Neural crest cell (in vitro differentiated cells): Measurements from ENCODE around the gene GBGT1. TPM values are rescaled to one million over a fixed set of nuclear protein-coding genes. Genes with fewer than 3 reads are reported as not detected.

Experiments used
- DNase-seq: peaks from one replicate; pipeline ENCODE4 v3.0.0; 2021; ENCODE audit warnings: low read depth, mixed read lengths, low spot score
- H3K27ac Mint-ChIP-seq: one replicate; pipeline ENCODE4 v1.8.0; 2021; ENCODE audit warnings: mild to moderate bottlenecking, mixed read lengths; ENCODE audit not compliant: unreplicated experiment
- H3K27me3 Mint-ChIP-seq: 2 replicates; pipeline ENCODE4 v1.8.0; 2021; ENCODE audit warnings: low read depth, mild to moderate bottlenecking, mixed read lengths
- H3K36me3 Mint-ChIP-seq: 2 replicates; pipeline ENCODE4 v1.8.0; 2021; ENCODE audit warnings: low read depth, mild to moderate bottlenecking, mixed read lengths
- H3K4me1 Mint-ChIP-seq: 2 replicates; pipeline ENCODE4 v1.8.0; 2021; ENCODE audit warnings: mixed read lengths
- H3K4me3 Mint-ChIP-seq: one replicate; pipeline ENCODE4 v1.8.0; 2021; ENCODE audit warnings: mild to moderate bottlenecking, mixed read lengths
- H3K9me3 Mint-ChIP-seq: 2 replicates; pipeline ENCODE4 v1.8.0; 2021; ENCODE audit warnings: mixed read lengths
- total RNA-seq: library from RNA; stranded (reverse); gene quantifications from 2 replicates; pipeline ENCODE4 v1.2.1, GENCODE V29; 2021
- TF ChIP-seq, protein P1 (sequence below): fragments of 200-600 bp; sonication (generic); conservative IDR thresholded peaks from 2 replicates; pipeline ENCODE4 v1.5.0; 2021; ENCODE audit warnings: antibody characterized with exemption, mild to moderate bottlenecking

GBGT1 gene
- total RNA-seq, 1 donor from 2014 or later, result 13.8 TPM

DNA sequence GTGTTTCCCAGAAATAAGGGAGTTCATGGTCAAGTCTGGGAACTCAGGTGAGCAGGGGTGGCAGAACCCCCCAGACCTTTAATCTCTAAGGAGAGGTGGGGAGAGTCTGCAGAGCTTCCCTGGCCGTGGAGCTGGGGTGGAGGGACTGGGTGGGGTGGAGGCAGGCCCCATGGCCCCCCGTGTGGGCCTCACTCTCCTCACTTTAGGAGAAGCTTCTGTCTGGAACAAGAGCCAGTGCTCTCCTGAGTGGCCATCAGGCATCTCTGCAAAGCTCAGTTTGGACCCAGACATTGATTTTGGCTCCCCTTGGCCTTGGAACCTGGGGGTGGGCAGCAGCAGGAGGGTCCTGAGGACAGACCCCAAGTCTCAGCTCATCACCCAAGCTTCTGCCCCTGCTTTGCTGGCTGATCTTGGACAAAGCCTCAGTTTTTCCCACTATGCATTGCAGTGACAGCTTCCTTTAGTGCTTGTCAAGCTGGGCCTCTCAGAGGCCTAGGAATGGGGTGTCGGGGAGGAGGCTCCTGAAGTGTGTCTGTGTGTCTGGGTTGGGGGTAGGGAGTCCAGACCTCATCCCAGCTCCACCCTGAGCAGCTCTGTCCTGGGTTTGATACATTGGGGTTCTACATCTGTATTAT is 3.5 kb upstream of the GBGT1 start:
- H3K27ac Mint-ChIP-seq, result no peak overlapping the region
- peaks cover 2% of the 10 kb centered on the region for H3K27me3 Mint-ChIP-seq
- no peaks in the 10 kb centered on the region for H3K9me3 Mint-ChIP-seq
- TF ChIP-seq, protein P1, sequence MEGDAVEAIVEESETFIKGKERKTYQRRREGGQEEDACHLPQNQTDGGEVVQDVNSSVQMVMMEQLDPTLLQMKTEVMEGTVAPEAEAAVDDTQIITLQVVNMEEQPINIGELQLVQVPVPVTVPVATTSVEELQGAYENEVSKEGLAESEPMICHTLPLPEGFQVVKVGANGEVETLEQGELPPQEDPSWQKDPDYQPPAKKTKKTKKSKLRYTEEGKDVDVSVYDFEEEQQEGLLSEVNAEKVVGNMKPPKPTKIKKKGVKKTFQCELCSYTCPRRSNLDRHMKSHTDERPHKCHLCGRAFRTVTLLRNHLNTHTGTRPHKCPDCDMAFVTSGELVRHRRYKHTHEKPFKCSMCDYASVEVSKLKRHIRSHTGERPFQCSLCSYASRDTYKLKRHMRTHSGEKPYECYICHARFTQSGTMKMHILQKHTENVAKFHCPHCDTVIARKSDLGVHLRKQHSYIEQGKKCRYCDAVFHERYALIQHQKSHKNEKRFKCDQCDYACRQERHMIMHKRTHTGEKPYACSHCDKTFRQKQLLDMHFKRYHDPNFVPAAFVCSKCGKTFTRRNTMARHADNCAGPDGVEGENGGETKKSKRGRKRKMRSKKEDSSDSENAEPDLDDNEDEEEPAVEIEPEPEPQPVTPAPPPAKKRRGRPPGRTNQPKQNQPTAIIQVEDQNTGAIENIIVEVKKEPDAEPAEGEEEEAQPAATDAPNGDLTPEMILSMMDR, result no peak
- no peaks in the 10 kb centered on the region for H3K36me3 Mint-ChIP-seq
- no peak overlapping the region for H3K4me3 Mint-ChIP-seq
- no peak for DNase-seq
- peaks cover 5% of the 10 kb centered on the region for H3K4me1 Mint-ChIP-seq

DNA sequence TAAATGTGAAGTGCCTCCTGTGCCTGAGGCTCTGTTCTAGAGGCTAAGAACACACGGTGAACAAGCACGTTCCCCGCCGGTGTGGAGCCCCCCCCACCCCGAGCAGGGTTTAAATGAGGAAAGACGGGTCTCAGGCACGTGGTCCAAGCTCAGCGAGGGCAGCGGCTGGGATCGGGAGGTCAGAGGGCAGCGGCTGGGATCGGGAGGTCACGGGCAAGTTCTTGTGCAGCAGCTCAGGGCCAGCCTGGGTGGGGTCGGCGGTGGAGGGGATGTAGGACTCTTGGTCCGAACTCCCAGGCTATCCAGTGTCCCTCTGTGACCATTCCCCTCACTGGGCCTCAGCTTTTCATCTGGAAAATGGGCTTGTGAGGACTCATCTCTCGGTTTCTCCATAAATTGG is 2.7 kb upstream of the GBGT1 start:
- Mint-ChIP-seq H3K27ac (no peak overlapping the region), H3K9me3 (no peaks in the 10 kb centered on the region), H3K36me3 (no peaks in the 10 kb centered on the region), H3K27me3 (peaks cover 2% of the 10 kb centered on the region), H3K4me3 (no peak overlapping the region), H3K4me1 (peaks cover 9% of the 10 kb centered on the region)
- no peak for DNase-seq
- TF ChIP-seq, protein P1, result no peak

DNA sequence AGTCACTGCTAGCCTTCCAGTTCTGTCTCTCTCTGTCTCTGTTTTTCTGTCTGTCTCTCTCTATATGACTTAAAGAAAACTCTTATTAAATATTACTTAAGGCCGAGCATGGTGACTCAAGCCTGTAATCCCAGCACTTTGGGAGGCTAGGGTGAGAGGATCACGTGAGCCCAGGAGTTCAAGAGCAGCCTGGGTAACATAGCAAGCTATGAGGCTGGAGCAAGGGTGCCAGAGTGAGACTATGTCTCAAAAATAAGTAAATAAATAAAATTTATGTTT is 1.7 kb upstream of the GBGT1 start:
- Mint-ChIP-seq H3K4me3 (no peak overlapping the region), H3K27me3 (peaks cover 2% of the 10 kb centered on the region), H3K27ac (no peak overlapping the region), H3K9me3 (no peaks in the 10 kb centered on the region), H3K4me1 (peaks cover 14% of the 10 kb centered on the region), H3K36me3 (no peaks in the 10 kb centered on the region)
- no peak for DNase-seq
- TF ChIP-seq, protein P1, result no peak

DNA sequence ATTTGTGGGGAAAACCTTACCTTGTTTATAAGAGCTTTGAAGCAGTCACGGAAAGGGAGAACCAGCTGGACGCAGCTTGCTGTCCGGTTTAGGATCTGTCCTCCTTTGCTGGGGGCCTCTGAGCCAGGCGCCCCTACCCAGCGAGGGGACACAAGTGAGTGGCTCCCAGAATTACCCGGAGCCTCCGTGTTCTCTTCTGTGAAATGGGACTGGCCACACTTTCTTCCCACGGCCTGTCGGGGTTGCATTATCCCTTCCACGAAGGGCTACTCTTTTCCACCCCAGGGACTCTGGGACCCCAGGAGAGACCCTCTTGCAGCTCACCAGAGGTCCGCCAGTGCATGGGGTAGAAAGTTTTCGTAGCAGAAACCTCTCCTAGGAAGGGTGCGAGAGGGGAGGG is 477 bp upstream of the GBGT1 start:
- Mint-ChIP-seq H3K4me1 (peaks cover 14% of the 10 kb centered on the region), H3K36me3 (no peaks in the 10 kb centered on the region), H3K27me3 (peaks cover 2% of the 10 kb centered on the region), H3K27ac (no peak overlapping the region), H3K4me3 (peak overlapping the region; percentile 59), H3K9me3 (no peaks in the 10 kb centered on the region)
- TF ChIP-seq, protein P1, result no peak
- no peak for DNase-seq

DNA sequence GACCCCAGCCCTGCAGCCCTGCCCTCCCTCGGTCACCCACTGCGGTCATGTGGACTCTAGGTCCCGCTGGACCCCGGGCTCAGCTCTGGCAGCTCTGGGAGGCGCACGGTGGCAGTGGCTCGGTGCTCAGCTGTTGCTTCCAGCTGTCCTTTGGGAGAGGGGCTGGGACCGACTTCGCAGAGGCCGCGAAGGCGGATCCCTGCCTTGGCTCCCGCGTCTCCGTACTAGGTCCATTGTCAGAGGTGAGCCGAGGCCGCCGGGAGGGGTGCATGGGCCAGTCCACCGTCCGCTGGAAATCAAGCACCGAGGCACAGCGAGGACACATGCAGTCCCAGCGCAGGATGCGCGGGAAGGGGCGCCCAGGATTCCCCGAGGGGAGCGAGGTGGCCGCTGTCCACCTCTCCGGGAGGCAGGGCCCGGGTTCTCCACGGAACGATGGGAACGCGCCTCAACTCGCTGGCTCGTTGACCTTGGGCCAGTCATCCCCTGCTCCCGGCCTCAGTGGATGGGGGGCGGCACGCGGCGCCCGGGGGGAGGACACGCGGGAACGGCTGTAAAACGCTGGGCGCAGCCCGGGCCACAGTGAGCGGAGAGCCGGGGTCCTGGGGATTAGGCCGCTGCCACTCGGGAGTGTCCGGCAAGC is 732 bp downstream of the GBGT1 start:
- H3K27ac Mint-ChIP-seq, result no peak overlapping the region
- peaks cover 14% of the 10 kb centered on the region for H3K4me1 Mint-ChIP-seq
- H3K4me3 Mint-ChIP-seq, result peak overlapping the region; percentile 57

More for the DNA sequence above, 732 bp downstream of the GBGT1 start:
- DNase-seq, result no peak
- TF ChIP-seq, protein P1, result no peak
- Mint-ChIP-seq H3K36me3 (no peaks in the 10 kb centered on the region), H3K9me3 (no peaks in the 10 kb centered on the region), H3K27me3 (peaks cover 2% of the 10 kb centered on the region)
